Ureter (tissue), 1 donor: ENCODE measurements around the gene KRTAP13-1. TPM values are rescaled to one million over a fixed set of nuclear protein-coding genes. Genes with fewer than 3 reads are reported as not detected.

Experiments
- DNase-seq: peaks from one replicate; pipeline ENCODE4 v3.0.0-alpha.2; 2020; ENCODE audit warnings: low spot score
- total RNA-seq: library from RNA; stranded (reverse); gene quantifications from one replicate; pipeline ENCODE4 v1.2.4, GENCODE V29; 2023
- donor health status: DM: yes; HTN: yes; CAD: no.

KRTAP13-1 gene
- not detected for total RNA-seq

GRCh38 chr21:30395731-30396130 is at the start of gene KRTAP13-1:
Gene KRTAP13-1, plus strand, starts transcription at chr21:30396031. Its CDS starts 56 bp downstream, at chr21:30396087.
- DNase-seq = no peak

- DNase-seq = no peak
Measured at GRCh38 chr21:30348506-30348905, 47.3 kb upstream of the KRTAP13-1 start, which contains the start of gene KRTAP23-1. Gene KRTAP23-1, minus strand, starts transcription at chr21:30348606. Its CDS starts 0 bp downstream, at chr21:30348606.

- DNase-seq = no peak
Measured at GRCh38 chr21:30349572-30349971, 46.3 kb upstream of the KRTAP13-1 start.

- DNase-seq = no peak
Measured at GRCh38 chr21:30351534-30351933, 44.3 kb upstream of the KRTAP13-1 start.

- no peak for DNase-seq
Measured at GRCh38 chr21:30354308-30355005, 41.4 kb upstream of the KRTAP13-1 start.

- no peak for DNase-seq
Measured at GRCh38 chr21:30355906-30356305, 39.9 kb upstream of the KRTAP13-1 start.

- DNase-seq = no peak
Measured at GRCh38 chr21:30372139-30372770, 23.6 kb upstream of the KRTAP13-1 start, which contains the start of gene KRTAP13-2. Gene KRTAP13-2, minus strand, starts transcription at chr21:30372271. Its CDS starts 58 bp downstream, at chr21:30372213.

GRCh38 chr21:30382201-30382600 is 13.6 kb upstream of the KRTAP13-1 start:
- DNase-seq = no peak

- DNase-seq = no peak
Measured at GRCh38 chr21:30391492-30392025, 4.3 kb upstream of the KRTAP13-1 start.

- DNase-seq = no peak
Measured at GRCh38 chr21:30408782-30409494, 13.1 kb downstream of the KRTAP13-1 start.

- DNase-seq = no peak
Measured at GRCh38 chr21:30415993-30416392, 20.2 kb downstream of the KRTAP13-1 start.

GRCh38 chr21:30425826-30426225 is 30.0 kb downstream of the KRTAP13-1 start, which contains the start of gene KRTAP13-3:
Gene KRTAP13-3, minus strand, starts transcription at chr21:30425926. Its CDS starts 14 bp downstream, at chr21:30425912.
- DNase-seq = no peak

- DNase-seq = no peak
Measured at GRCh38 chr21:30426731-30427130, 30.9 kb downstream of the KRTAP13-1 start.

- DNase-seq = no peak
Measured at GRCh38 chr21:30430170-30430655, 34.4 kb downstream of the KRTAP13-1 start, which contains the start of gene KRTAP13-4. Gene KRTAP13-4, plus strand, starts transcription at chr21:30430220. Its CDS starts 56 bp downstream, at chr21:30430276.

GRCh38 chr21:30434033-30434631 is 38.3 kb downstream of the KRTAP13-1 start:
- no peak for DNase-seq

- no peak for DNase-seq
Measured at GRCh38 chr21:30437010-30437565, 41.3 kb downstream of the KRTAP13-1 start.

- no peak for DNase-seq
Measured at GRCh38 chr21:30439975-30440374, 44.1 kb downstream of the KRTAP13-1 start, which contains the start of gene KRTAP15-1. Gene KRTAP15-1, plus strand, starts transcription at chr21:30440275. Its CDS starts 53 bp downstream, at chr21:30440328.

GRCh38 chr21:30443226-30443625 is 47.4 kb downstream of the KRTAP13-1 start:
- no peak for DNase-seq

GRCh38 chr21:30444204-30444603 is 48.4 kb downstream of the KRTAP13-1 start:
- no peak for DNase-seq
